KMS-11 (cell line): ENCODE results near the gene SPINK4.
A peak's percentile ranks its signal among the peaks of the same experiment; 100 is the strongest.

ENCODE experiments used
- H2AFZ ChIP-seq: fragments of 200-600 bp; sonication (generic); 2 replicates; pipeline ENCODE4 v1.6.1; 2016; ENCODE audit warnings: antibody characterized with exemption, mixed run types, low read depth
- H3K27ac ChIP-seq: fragments of 200-600 bp; sonication (generic); 2 replicates; pipeline ENCODE4 v1.6.1; 2016; ENCODE audit warnings: mild to moderate bottlenecking, mixed run types
- H3K27me3 ChIP-seq: fragments of 200-600 bp; sonication (generic); 2 replicates; pipeline ENCODE4 v1.6.1; 2017; ENCODE audit warnings: mild to moderate bottlenecking, low read depth, mixed run types, moderate library complexity; ENCODE audit not compliant: insufficient read depth
- H3K36me3 ChIP-seq: fragments of 200-600 bp; sonication (generic); 2 replicates; pipeline ENCODE4 v1.6.1; 2017; ENCODE audit warnings: mild to moderate bottlenecking, mixed run types; ENCODE audit not compliant: insufficient read depth
- H3K4me1 ChIP-seq: fragments of 200-600 bp; sonication (generic); 2 replicates; pipeline ENCODE4 v1.6.1; 2016; ENCODE audit warnings: mild to moderate bottlenecking, low read depth, mixed run types; ENCODE audit not compliant: poor library complexity, severe bottlenecking
- H3K4me2 ChIP-seq: fragments of 200-600 bp; sonication (generic); 2 replicates; pipeline ENCODE4 v1.7.0; 2016; ENCODE audit warnings: mild to moderate bottlenecking, mixed run types
- H3K4me3 ChIP-seq: fragments of 200-600 bp; sonication (generic); IDR thresholded peaks from 2 replicates; pipeline ENCODE4 v1.6.1; 2017; ENCODE audit warnings: low read depth, low read length, mixed read lengths; ENCODE audit not compliant: insufficient read depth
- H3K79me2 ChIP-seq: fragments of 200-600 bp; sonication (generic); 2 replicates; pipeline ENCODE4 v1.6.1; 2016; ENCODE audit warnings: low read depth, mixed run types; ENCODE audit not compliant: insufficient read depth
- H3K9ac ChIP-seq: fragments of 200-600 bp; sonication (generic); 2 replicates; pipeline ENCODE4 v1.6.1; 2016; ENCODE audit warnings: mild to moderate bottlenecking, mixed run types
- H4K20me1 ChIP-seq: fragments of 200-600 bp; sonication (generic); 2 replicates; pipeline ENCODE4 v1.6.1; 2016; ENCODE audit warnings: mild to moderate bottlenecking, mixed run types; ENCODE audit not compliant: insufficient read depth
- CTCF ChIP-seq: fragments of 200-600 bp; sonication (generic); conservative IDR thresholded peaks from 2 replicates; pipeline ENCODE4 v1.6.1; 2017; ENCODE audit warnings: low read depth, mild to moderate bottlenecking, antibody characterized with exemption, low read length, moderate library complexity, mixed read lengths

The SPINK4 gene

DNA sequence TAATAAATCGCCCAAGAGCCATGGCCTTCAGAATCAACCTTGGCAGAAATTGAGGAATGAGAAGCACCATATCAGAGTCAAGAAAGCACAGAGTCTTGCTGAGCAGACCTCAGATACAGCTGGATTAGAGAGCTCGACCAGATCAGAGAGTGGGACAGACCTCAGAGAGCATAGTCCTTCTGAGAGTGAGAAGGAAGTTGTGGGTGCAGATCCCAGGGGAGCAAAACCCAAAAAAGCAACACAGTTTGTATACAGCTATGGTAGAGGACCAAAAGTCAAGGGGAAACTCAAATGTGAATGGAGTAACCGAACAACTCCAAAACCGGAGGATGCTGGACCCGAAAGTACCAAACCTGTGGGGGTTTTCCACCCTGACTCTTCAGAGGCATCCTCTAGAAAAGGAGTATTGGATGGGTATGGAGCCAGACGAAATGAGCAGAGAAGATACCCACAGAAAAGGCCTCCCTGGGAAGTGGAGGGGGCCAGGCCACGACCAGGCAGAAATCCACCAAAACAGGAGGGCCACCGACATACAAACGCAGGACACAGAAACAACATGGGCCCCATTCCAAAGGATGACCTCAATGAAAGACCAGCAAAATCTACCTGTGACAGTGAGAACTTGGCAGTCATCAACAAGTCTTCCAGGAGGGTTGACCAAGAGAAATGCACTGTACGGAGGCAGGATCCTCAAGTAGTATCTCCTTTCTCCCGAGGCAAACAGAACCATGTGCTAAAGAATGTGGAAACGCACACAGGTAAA lies 54.9 kb downstream of the SPINK4 start:
- H3K36me3 ChIP-seq, result peaks cover 11% of the 10 kb centered on the region
- peak overlapping the region; percentile 67; the same call in 1 of the 2 replicates for H3K4me2 ChIP-seq
- H3K4me1 ChIP-seq, result peaks cover 86% of the 10 kb centered on the region
- H2AFZ ChIP-seq, result no peak overlapping the region
- TF ChIP-seq CTCF, result no peak
- H3K4me3 ChIP-seq, result no peak overlapping the region
- no peak overlapping the region for H3K9ac ChIP-seq
- no peaks in the 10 kb centered on the region for H3K27me3 ChIP-seq
- no peaks in the 10 kb centered on the region for H4K20me1 ChIP-seq
- H3K27ac ChIP-seq, result peak overlapping the region; percentile 57; the same call in 1 of the 2 replicates
- H3K79me2 ChIP-seq, result peaks cover 84% of the 10 kb centered on the region

GRCh38 chr9:33295571-33295970 lies 55.6 kb downstream of the SPINK4 start:
- Histone ChIP-seq H3K4me2 (peak overlapping the region; percentile 67), H3K4me3 (no peak overlapping the region), H3K9ac (no peak overlapping the region), H3K79me2 (peaks cover 91% of the 10 kb centered on the region), H3K36me3 (peaks cover 11% of the 10 kb centered on the region), H3K27ac (peak overlapping the region; percentile 57; the same call in 1 of the 2 replicates), H4K20me1 (no peaks in the 10 kb centered on the region), H2AFZ (no peak overlapping the region), H3K4me1 (peaks cover 86% of the 10 kb centered on the region), H3K27me3 (no peaks in the 10 kb centered on the region)
- TF ChIP-seq CTCF, result no peak

DNA sequence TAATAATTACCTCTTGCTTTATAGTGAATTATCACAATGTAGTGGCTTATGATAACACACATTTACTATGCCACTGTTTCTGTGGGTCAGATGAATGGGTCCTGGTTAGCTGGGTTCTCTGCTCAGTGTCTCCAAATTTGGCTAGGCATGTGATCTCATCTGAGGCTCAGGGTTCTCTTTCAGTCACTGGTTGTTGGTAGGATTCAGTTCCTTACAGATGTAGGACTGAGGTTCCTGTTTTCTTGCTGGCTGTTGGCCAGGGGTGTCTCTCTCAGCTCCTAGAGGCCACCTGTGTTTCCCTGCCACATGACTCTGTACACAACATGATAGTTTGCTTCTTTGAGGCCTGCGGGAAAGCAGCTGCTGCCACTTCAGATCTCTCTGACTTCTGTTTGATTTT lies 57.5 kb downstream of the SPINK4 start:
- Histone ChIP-seq H3K27me3 (no peaks in the 10 kb centered on the region), H3K4me2 (peak overlapping the region; percentile 67), H3K4me3 (no peak overlapping the region), H3K36me3 (peaks cover 18% of the 10 kb centered on the region), H3K27ac (peak overlapping the region; percentile 57), H3K9ac (no peak overlapping the region; the same call in 1 of the 2 replicates), H3K4me1 (peaks cover 73% of the 10 kb centered on the region), H3K79me2 (peaks cover 79% of the 10 kb centered on the region), H4K20me1 (no peaks in the 10 kb centered on the region), H2AFZ (no peak overlapping the region)
- TF ChIP-seq CTCF, result no peak
